ENCODE measurements around the gene CYGB. TPM values are rescaled to one million over a fixed set of nuclear protein-coding genes. Genes with fewer than 3 reads are reported as not detected.
"Not testable (repeated sequence)": the region's sequence is repeated elsewhere in the genome, so short reads cannot be mapped to it uniquely, and the experiment has no call there.

The CYGB gene
- total RNA-seq, 1 donor from 2014 or later: 55.6 TPM

DNA sequence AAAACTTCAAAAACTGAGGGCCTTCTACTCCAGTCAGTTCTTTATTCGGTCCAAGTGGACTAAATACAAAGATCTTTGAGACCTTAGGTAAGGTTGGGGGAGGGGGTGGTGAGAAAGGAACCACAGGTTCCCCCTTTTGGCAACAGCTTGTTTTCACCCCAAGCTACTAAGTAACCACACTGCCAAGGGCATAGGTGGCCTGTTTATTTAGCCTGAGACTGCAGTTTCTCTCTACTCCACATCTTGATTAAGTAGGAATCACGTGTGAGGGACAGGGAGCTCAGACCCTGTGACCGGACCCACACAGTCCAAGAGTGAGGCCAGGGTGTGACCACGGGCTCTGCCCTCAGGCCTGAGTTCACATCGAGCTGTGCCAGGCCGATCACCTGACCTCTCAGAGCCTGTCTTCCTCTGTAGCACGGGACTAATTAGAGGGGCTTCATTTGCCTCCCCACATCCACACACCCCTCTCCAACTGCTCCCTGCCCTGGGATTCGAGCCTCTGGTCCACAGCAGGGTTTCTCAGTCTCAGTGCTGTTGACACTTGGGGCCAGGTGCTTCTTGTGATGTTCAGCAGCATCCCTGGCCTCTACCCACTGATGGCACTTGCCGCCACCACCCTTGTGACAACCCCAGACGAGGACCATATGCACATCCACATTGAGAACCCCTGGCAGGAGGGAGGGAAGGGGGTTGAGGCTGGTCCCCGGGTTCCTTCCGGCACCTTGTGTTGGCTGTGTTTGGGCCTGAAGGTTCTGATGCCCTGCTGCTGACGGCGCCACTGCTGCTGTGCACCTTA is 30.3 kb upstream of the CYGB start:
- no peak for DNase-seq (ENCODE audit: low spot score)

DNA sequence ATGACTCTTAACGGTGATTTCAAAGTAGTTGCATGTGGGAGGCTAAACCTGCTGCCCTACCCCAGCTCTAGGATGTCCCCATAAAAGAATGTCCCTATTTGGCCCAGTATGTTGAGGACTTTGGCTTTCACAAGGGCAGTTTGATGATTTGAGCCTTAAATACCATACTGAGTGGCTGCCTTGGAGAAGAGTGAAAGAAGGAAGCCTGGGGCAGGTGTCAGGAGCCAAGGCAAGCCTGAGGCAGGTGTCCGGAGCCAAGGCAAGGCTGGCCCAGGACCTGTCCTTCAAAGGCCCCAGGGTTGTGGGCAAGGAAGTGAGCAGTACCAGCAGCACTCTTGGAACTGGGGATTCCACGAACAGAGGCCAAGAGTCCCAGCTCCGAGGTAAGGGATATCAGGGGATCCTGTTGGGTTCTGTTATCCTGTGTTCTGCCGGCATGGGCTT is 29.5 kb upstream of the CYGB start:
- DNase-seq (ENCODE audit: low spot score): no peak

DNA sequence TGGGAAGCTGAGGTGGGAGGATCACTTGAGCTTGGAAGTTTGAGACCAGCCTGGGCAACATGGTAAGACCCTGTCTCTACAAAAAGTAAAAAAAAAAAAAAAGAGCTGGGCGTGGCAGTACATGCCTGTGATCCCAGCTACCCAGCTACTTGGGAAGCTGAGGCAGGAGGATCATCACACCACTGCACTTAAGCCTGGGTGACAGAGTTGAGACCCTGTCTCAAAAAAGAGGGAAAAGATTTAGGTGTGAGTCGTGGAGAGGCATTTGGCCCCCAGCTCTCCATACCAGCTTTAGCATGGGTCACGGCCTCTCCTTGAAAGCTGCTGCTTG is 29.1 kb upstream of the CYGB start:
- no peak for DNase-seq (ENCODE audit: low spot score)

DNA sequence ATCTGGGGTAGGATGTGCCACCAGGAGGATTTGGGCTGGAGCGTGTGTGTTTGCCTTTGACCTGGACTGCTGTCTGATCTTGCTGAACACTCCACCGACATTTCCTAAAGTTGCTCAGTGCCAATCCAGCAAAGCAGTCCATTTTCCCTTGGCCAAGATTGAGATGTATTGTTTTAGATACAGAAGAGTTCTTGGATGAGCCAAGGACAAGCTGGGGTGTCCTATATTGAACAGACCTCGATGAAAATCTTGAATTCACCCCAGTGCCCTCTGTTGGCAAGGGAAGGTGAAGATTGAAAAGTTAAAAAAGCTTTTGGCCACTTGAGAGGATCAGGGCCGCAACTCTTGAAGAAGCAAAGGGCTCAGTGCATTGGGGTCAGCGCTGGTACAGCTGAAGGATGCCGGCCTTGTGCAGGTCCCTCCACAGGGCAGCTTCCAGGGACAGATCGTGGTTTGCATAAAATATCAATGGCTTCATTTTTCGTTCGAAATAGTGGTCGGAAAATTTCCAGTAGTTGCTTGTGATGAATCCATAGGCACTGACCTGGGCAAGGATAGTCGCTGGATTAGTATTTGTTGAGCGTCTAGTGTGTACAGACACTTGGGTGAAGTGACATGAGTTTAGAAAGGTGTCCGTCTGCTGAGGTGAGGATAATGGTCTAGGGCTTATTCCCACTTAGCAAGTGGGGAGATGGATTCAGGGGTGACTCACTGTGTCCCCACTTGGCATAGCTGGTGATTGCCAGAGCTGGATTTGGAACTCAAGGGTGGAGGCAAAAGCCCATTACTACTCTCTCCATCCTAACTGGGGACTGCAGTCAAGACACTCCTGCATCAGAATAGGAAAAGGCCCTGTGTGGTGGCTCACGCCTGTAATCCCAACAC is 28.5 kb upstream of the CYGB start:
- no peak for DNase-seq (ENCODE audit: low spot score)

DNA sequence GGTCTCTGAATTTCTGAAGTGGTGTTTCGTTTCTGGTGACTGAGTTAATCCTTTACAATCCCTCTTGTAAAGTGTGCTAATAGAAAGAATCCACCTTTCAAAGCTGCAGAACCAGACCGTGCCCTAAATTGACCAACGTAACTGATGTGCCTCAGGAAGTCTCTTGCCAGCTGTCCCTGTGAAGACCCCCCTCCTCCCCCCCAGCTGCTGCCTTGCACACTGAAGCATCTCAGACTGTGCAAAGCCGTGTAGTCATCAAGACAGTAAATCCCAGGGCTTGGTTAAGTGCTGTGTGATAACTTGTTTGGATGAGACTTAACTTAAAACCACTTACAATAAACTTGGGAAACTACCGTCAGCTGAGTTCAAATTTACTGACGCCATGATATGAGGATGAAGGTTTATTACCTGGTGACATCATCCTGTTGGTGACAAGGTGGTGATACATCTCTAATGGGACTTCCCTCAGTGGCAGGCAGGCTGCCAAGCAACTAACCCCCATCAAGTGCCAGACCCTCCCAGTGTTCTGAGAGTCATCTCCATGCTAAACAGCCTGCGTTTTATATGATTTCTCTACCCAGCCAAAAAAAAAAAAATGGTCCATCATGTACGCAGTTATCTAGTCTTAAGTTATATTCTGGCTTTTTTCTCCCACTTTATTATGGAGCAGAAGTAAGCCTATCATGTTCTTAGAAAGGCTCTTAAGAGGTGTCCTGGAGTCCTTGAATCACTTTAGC is 27.6 kb upstream of the CYGB start:
- DNase-seq (ENCODE audit: low spot score): not testable (repeated sequence)

DNA sequence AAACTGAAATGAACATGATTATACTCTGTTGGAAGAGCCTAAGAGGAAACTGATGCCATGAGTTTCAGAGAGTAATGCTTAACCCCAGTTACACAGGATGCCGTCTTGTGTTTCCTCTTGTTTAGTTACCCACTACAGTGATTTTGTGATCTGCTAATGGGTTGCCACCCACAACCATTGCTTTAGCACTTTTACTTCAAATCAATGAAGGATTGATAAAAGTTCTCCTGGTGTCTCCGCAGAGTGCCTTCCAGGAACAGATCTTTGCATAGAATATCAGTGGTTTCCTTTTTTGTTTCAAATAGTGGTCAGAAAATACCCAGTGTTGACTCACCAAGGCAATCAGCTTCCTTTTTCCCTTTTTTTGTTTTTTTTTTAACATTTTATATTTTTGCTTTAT is 25.9 kb upstream of the CYGB start:
- DNase-seq (ENCODE audit: low spot score): not testable (repeated sequence)

DNA sequence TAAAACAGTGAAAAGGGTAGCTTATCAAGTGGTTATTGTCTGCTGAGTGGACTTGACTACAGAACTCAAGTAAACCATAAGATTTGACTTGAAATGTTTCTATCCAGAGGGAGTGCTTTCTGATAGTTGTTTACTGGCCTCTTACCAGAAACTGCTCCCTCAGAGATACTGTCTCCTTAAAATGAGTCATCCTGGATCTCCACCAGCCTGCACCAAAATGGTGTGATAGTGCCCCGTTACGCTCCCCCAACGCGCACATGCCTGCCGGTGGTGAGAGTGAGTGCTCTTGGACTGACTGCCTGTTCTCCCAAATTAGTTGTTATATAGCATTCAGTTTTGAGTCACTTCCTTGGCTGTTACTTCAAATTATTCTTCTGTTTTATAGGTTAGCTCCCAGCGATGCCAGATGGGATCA is 25.2 kb upstream of the CYGB start:
- DNase-seq (ENCODE audit: low spot score): no peak

DNA sequence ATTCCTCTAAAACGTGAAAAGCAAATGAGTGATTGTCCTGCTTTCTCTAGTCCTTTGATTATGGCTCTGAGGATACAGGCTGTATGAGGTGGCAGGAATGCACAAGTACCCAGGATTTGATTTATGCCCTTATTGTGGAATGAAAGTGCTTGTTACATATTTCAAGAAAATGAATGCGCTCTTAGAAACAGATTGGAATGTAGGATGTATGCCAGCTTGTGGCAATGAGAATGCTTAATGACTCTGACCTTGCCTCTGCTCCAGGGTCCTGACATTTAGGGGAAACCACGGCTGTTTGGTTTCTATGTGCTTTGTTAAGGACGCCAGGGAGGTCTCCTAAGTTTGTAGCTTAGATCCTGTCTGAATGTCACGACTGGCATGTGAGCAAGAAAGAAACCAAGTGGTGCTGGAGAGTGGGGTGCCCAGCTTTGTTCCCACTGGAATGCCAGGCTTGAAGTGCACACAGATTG is 24.3 kb upstream of the CYGB start:
- DNase-seq (ENCODE audit: low spot score): no peak

DNA sequence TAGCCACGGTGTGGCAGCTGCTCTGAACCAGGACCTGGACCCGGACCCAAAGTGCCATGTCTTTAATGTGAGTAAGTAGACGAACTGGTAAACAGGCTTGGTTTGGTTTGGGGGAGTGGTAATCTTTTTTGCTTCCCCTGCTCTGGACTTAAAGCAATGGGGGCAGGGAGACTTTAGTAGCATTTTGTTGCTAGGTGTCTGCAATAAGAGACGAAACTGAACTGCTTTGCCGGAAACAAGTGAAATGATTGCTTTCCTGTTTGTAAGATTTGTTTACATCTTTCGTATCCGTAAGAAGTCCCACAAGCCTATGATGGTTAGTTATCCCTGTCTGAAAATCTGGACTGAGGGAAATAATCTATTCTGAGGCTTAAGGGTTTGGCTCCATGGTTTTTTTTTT is 23.8 kb upstream of the CYGB start:
- DNase-seq (ENCODE audit: low spot score): no peak

DNA sequence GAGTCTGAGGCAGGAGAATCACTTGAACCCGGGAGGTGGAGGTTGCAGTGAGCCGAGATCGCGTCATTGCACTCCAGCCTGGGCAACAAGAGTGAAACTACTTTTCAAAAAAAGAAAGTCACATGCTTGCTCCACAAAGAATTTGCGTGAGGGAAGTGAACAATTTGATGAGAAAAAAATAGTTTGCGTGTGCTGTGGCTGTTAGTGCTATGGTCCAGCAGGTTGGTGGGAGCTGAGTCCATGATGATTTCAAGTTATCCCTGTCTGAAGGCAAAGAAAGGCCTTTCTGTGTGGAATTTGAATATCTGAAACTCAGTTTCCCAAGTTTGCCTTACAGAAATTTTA is 23.3 kb upstream of the CYGB start:
- no peak for DNase-seq (ENCODE audit: low spot score)

DNA sequence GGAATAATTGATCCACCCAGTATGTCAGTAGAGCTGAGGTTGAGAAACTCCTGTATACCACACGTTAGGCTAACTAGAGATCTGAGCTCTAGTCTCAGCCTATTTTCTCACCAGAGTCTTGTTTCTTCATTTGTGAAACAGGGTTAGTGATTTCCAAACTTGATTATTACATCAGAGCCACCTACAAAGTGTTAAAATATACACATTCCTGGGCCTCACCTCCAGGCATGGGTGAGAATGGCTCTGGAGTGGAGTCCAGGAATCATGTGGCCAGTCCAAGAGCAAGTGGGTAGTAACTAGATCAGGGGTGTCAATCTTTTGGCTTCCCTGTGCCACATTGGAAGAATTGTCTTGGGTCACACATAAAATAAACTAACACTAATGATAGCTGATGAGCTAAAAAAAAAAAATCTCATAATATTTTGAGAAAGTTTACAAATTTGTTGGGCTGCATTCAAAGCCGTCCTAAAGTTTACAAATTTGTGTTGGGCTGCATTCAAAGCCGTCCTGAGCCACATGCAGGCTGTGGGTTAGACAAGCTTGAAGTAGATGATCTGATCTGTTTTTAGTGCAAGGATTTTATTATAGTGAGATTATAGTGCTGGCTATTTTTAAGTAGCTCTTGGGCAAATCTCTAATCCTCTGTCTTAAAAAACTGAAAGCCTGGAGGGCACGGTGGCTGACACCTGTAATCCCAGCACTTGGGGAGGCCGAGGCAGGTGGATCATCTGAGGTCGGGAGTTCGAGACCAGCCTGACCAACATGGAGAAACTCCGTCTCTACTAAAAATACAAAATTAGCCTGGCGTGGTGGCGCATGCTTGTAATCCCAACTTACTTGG is 22.7 kb upstream of the CYGB start:
- no peak for DNase-seq (ENCODE audit: low spot score)

DNA sequence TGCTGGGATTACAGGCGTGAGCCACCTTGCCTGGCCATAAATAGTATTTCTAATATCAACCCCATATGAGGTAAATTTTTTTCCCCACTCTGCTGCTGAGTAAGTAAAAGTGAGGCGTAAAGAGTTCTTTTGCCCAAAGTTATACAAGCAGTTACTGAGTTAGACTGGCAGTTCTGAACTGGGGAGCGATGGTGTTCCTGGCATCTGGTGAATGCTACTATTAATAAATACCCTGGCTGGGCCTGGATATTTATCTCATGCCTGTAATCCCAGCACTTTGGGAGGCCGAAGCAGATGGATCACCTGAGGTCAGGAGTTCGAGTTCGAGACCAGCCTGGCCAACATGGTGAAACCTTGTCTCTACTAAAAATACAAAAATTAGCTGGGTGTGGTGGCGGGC is 22.0 kb upstream of the CYGB start:
- not testable (repeated sequence) for DNase-seq (ENCODE audit: low spot score)

DNA sequence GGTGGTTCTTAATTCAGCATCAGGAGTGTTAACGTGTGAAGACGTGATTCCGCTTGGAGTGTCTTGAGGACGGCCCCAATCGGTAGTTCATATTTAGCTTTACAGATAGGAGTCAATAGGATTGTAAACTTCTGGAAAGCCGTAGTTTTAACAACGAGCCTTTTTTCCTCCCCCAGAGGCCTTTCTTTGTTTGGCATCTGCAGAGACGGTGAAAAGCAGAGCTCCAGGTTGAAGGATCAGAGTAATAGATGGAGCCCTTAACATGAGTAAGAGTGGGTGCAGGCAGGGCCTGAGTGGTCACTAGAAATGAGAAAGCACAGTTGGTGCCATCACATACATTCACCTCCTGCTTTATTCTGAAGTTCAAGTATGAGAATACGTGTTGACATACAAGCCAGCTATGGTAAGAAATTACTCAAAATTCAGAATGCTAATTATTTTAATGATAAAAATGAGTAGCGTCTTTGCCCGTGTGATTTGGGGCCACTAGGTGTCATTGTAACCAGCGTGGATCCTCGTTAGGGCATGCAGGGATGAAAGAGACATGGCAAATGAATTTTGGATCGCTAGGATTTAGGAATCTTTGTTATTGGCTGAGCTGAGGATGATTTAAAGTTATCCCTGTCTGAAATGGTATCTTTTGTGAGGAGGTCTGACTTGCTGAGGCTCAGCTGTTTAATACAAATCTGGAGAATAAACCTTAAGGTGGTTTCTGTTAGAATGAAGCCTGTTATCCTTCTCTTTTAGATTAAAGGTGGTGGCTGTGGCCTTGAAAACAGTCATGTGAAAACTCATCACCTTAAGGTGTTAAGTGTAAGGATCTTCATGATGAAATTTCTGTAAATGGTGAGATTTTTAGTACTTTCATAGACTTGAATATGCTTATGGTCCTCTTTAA is 20.9 kb upstream of the CYGB start:
- DNase-seq (ENCODE audit: low spot score): no peak

DNA sequence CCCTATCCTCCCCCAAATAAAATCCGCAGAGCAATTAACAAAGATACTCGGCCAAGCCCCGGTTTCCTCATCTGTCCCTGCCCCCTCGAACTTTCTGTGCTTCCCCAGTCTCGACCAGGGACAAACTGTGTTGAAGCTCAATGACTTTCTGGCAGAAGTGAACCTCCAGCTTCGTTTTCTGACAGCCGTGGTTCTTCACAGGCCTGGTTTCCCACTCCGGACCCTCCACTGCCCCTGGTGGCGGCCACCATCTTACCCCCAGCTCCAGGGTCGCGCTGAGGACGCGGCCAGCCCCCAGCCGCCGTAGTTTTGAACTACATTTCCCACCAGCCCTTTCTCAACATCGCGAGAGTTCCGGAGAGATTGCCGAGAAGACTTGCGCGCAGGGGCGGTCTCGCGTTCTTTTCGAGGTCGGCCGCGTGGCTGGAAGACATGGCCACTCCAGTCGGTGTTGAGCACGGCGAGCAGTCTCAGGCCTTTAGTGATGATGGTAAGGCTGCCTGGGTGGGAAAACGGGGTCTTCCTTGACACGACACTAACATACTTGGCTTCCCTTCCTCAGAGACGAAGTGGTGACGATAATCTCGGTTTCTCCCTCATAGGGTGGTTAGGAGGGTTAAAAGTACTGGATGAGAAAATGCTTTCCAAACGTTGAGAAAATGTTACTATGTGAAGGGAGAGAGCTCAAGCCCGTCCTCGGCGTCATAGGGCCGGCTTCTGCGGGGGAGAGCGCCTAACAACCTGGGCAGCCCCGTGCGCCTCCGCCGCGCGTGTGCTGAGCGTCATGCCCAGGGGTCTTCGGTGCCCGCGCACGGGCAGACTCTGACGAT is 20.1 kb upstream of the CYGB start:
- DNase-seq (ENCODE audit: low spot score): peak; percentile 97

DNA sequence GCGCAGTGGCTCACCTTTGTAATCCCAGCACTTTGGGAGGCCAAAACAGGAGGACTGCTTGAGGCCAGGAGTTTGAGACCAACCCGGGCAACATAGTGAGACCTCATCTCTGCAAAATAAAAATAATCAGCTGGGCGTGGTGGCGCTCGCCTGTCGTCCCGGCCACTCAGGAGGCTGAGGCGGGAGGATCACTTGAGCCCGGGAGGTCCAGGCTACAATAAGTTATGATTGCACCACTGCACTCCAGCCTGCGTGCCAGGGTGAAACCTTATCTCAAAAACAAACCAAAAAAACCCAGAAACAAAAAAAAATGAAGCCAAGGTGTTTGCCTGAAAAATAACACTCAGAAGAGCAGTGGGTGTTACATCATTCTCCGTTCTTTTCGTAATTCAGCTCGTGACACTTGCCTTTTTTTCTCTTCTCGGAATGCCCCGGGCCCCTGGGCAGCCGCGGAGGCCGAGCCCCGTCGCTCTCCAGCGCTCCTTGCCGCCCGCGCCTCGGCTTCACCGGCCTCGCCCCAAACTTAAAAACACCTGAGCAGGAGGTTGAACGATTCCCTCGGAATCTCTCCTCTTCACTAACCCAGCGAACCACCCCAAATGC is 19.4 kb upstream of the CYGB start:
- DNase-seq (ENCODE audit: low spot score): no peak

DNA sequence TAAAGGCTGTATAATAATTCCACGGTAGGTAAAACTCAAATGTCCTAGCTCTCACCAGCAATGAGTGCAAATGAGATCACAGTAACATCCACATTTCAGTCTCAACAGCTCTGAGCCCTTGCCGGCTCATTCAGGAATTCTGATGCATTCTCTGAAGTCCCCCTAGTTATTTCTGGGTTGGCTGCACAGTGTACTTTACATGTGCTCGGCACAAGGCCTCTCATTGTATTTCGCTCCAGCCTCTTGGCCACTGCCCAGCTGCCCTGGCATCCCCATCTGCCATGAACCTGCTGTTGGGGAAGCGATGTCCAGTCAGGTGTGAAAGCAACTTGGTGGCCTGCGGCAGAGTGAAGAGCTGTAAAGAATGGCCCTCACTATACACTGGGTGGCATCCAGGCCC is 16.6 kb upstream of the CYGB start:
- DNase-seq (ENCODE audit: low spot score): no peak

DNA sequence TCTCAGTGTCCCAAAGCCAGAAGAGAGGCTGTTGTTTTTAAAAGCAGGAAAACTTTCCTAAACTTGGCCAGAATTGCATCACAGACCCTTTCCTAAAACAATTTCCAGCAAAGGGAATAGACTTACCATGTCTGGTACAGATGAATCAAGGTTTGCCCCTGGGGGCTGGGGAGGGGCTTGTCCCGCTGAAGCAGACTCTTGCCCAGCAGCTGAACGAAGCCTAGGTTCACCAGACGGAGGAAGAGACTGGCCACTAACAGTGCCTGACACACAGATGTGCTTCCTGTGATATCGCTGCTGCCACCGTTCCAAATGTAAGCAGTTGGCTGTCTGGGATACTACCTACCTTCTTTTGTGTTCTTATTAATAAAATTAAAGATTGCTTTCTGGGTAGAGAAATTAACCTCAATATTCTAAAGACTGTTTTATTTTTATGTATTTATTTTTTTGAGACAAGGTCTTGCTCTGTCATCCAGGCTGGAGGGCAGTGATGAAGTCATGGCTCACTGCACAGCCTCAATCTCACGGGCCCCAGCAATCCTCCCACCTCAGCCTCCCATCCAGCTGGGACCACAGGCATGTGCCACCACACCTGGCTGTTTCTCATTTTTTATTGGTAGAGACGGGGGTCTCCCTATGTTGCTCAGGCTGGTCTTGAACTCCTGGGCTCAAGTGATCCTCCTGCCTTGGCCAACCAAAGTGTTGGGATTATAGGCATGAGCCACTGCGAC is 15.8 kb upstream of the CYGB start:
- DNase-seq (ENCODE audit: low spot score): no peak

DNA sequence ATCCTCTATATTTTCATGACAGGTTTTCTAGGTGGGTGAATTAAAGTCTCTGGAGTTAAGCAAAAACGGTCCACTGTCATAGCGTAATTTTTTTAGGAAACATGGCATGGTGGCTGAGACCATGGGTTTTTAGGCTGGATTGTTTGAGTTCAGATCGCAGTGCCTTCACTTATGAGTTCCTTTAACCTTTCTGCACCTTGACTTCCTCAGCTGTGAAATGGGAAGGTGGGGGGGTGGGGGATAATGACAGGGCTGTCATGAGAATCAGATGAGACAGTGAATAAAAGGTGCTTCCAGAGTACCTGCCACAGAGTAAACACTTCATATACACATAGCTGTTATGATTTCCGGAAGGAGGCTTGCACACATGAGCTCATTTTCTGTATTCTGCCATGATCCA is 14.2 kb upstream of the CYGB start:
- no peak for DNase-seq (ENCODE audit: low spot score)

Measured in mesenteric fat pad (tissue), 1 donor.